Stimulated activated CD8-positive, alpha-beta memory T cell treated with anti-CD3 and anti-CD28 coated beads, Interleukin-15, amount 100 ng/mL, for 48 hours (primary cell): Measurements from ENCODE around the gene KRTAP4-2.
"Not testable (repeated sequence)": the region's sequence is repeated elsewhere in the genome, so short reads cannot be mapped to it uniquely, and the experiment has no call there.

Experiments
- DNase-seq, 2 donors: peaks; one replicate each; pipeline ENCODE4 v3.0.0-alpha.2; 2020; ENCODE audit warnings: low read depth in 2 of 2

The KRTAP4-2 gene

GRCh38 chr17:41163828-41164227, 14.2 kb downstream of the KRTAP4-2 start:
- no peak for DNase-seq

GRCh38 chr17:41160648-41161047, 17.4 kb downstream of the KRTAP4-2 start, which contains the start of gene KRTAP4-4:
TSS of gene KRTAP4-4 (minus strand) at chr17:41160748. CDS start at chr17:41160691, 57 bp downstream.
- no peak for DNase-seq

GRCh38 chr17:41160190-41160589, 17.8 kb downstream of the KRTAP4-2 start:
- DNase-seq, result not testable (repeated sequence)

GRCh38 chr17:41153856-41154255, 24.2 kb downstream of the KRTAP4-2 start:
- no peak for DNase-seq

- no peak for DNase-seq
Observed at GRCh38 chr17:41151525-41151924, 26.5 kb downstream of the KRTAP4-2 start.

- no peak for DNase-seq
Observed at GRCh38 chr17:41150026-41150425, 28.0 kb downstream of the KRTAP4-2 start.

GRCh38 chr17:41149652-41149985, 28.4 kb downstream of the KRTAP4-2 start, which contains the start of gene KRTAP4-5:
TSS of gene KRTAP4-5 (minus strand) at chr17:41149825. CDS start at chr17:41149767, 58 bp downstream.
- no peak for DNase-seq

GRCh38 chr17:41148971-41149651, 28.9 kb downstream of the KRTAP4-2 start:
- not testable (repeated sequence) for DNase-seq

GRCh38 chr17:41147531-41148204, 30.4 kb downstream of the KRTAP4-2 start:
- no peak for DNase-seq

- DNase-seq, result no peak
Observed at GRCh38 chr17:41145261-41145660, 32.8 kb downstream of the KRTAP4-2 start.

GRCh38 chr17:41144846-41145245, 33.2 kb downstream of the KRTAP4-2 start:
- DNase-seq, result no peak

- no peak for DNase-seq
Observed at GRCh38 chr17:41141361-41141760, 36.7 kb downstream of the KRTAP4-2 start.

- DNase-seq, result no peak
Observed at GRCh38 chr17:41140360-41141131, 37.5 kb downstream of the KRTAP4-2 start, which contains the start of gene KRTAP4-6. TSS of gene KRTAP4-6 (minus strand) at chr17:41140544. CDS start at chr17:41140487, 57 bp downstream.

GRCh38 chr17:41139865-41140264, 38.2 kb downstream of the KRTAP4-2 start:
- not testable (repeated sequence) for DNase-seq

GRCh38 chr17:41133880-41134735, 43.9 kb downstream of the KRTAP4-2 start:
- no peak for DNase-seq

- DNase-seq, result no peak
Observed at GRCh38 chr17:41131979-41132378, 46.0 kb downstream of the KRTAP4-2 start.
